Umbilical cord (tissue), 2 donors: ENCODE results near the gene AHNAK. TPM values are rescaled to one million over a fixed set of nuclear protein-coding genes. Genes with fewer than 3 reads are reported as not detected.
"Not testable (repeated sequence)": the region's sequence is repeated elsewhere in the genome, so short reads cannot be mapped to it uniquely, and the experiment has no call there.

Source experiments
- DNase-seq: peaks from one replicate; pipeline ENCODE4 v3.0.0-alpha.2; 2015; ENCODE audit warnings: low spot score
- total RNA-seq: library from RNA; depleted of rRNA; stranded (reverse); fragments of >200 nt; gene quantifications from one replicate; pipeline ENCODE4 v1.2.3, GENCODE V29; 2014; ENCODE audit warnings: low replicate concordance; ENCODE audit not compliant: insufficient read depth

The AHNAK gene
- total RNA-seq, 1 donor from 2014 or later = 550 TPM

DNA sequence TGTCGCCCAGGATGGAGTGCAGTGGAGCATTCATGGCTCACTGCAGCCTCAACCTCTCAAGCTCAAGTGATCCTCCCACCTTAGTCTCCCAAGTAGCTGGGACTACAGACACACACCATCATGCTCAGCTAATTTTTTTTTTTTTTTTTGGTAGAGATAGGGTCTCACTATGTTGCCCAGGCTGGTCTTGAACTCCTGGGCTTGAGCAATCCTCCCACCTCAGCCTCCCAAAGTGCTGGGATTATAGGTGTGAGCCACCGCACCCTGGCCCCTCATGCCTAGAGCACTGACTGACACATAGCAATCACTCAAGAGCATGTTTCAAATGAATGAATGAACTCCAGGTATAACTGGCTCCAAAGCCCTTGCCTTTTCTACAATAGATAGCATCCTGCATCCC lies 3.9 kb upstream of the AHNAK start:
- DNase-seq = not testable (repeated sequence)

DNA sequence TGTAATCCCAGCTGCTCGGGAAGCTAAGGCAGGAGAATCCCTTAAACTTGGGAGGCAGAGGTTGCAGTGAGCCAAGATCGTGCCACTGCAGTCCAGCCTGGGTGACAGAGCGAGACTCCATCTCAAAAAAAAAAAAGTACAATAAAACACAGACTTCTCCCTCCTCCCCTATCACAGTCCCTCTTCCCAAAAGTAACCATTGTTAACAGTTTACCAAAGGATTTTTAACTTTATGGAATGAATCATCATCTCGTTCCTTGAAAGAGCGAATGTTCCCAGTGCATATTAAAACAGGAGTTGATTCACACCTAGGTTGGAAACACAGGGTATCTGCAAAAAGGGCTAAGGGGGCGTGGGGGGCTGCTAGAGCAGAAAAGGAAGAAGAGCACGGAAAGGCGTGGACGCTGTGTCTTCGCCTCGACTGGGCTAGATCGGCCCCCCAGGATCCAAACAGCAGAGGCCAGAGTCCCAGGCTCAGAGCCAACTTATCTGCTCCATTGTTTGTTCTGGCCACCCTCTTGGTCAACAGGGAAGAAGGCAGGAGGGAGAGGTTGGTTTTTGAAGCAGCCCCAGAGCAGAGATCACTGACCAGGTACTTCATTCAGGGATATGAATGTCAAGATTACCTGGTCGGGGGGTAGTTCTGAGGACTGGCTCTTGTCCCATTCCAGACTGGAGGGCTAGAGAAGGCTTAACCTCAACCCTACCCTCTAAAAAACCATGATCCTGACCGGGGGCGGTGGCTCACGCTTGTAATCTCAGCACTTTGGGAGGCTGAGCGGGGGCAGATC lies 2.1 kb upstream of the AHNAK start:
- DNase-seq = no peak

DNA sequence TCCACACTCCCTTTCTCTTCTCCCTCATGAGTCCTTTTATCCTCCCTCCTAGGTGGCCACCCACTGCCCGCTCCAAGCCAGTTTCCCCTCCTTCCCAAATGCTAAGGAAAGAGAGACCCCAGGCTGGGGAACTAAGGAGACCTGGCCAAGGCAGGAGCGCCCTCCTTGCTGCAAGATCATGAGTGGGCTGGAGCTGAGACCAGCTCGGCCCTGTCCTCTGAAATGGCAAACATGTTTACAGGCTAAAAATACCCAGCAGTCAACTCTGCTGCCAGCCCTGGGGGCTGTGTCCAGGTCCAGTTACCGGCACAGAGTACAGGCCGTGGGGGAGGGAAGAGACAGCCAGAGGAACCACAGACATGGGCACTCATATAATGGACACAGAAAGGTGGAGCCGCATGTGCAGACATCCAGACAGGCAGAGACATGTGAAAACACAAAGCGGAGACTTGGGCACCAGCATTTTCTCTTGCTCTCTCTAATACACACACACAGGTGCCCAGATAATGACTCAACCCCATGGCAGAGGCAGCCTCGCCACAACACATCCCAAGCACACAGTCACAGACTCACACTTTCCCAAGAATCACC lies 1.2 kb upstream of the AHNAK start:
- peak; percentile 58 for DNase-seq

DNA sequence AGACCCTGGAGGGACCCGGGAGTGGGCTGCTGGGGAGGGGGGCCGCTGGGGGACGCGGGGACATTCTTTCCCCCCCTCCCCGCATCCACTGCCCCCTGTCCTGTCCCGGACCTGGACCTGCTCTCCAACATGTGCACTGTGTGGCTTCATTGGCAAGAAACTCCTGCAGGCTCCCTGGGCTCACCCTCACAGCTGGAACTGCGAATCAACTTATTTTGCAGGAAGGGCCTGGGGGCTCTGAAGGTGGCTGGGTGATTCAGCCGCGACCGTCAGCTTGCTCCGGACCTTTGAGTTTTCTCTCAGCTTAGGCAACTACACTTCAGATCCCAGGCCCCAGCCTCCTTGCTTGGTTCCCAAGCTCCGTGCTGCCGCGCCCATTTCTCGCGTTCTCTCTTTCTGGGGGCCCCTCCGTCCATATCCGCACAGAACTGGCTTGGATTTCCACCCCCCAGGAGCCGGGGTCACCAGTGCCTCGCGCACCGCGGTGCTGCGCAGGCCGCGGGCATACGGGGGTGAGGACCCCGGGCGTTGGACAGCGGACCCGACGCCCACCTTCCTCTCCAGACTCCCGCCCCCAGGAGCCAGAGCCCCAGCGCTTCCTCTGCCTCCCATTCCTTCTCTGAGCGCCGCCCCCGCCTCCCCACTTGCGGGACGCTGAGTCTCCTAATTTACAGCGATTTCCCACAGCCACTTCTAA lies 471 bp upstream of the AHNAK start:
- DNase-seq = peak; percentile 77

DNA sequence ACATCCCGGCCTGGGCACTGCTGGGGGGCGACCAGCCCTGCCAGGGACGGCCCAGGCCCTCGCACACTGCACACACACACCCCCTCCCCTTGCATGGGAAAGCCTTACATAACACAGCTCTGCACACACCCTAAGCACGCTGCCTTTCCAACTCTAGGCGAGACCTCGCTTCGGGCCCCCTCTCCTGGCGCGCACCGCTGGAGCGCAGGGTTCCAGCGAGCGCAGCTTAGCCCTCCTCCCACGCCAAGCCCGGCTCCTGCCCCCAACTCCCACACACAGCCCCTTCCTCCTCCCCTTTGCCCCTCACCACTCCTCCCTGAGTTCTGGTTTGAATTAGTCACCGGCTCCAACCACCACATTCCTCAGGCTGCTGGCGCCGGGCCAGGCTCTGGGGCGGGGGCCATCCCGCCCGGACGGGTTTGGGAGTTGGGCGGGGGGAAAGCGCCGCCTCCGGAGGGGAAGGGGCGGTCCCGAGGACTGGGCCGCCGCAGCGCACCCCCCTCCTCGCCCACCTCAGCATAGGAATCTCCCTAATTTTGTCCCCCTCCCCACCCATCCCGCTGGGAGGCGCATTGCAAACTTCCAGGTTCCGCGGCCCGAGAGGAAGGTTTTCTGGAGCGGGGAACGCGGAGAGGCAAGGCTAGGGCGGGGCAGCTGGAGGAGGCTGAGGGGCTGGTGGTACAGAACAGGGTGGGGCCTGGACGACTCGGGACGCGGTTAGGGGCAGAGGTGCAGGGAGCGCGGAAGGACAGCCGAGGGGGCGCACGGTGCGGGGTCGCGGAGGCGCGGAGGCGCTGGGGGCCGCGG lies 966 bp downstream of the AHNAK start:
- peak; percentile 98 for DNase-seq

DNA sequence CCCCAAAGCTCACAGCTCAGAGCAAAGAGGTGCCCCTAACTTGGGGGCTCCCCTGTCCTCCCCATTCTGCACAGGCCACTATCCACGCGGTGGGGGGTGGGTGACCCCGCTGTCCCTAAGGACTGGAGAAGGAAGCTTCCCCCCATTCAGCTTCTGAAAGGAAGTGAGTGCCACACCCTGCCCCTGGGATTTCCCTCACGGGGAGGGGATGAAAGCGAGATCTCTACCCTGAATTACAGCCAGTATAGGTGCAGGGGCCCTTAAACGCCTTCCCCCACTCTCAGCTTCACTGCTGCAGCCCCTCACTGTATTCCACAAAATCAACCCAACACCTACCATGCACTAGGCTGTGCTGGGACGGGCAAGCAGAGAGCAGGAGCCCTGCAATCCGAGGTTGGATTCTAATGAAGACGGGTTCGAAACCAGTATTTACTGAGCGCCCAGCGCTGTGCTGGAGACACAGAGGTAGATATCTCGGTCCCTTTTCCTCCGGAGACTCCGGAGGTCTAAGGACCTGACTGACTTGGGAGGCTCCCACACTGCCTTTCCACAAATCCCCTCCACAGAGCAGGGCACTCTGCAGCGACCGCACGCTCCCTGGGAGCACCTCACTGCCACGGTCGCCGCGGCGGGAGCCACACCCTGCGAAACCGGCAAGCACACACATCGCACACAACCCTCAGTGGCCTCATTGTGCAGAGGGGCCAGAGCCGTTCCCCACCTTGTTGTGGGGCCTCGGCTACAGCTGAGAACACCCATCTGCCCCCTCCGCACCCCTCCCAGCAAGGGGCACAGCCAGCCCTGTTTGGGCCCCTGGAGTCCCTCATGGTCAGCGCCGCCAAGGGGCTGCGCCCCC lies 1.8 kb downstream of the AHNAK start:
- DNase-seq = peak; percentile 32

DNA sequence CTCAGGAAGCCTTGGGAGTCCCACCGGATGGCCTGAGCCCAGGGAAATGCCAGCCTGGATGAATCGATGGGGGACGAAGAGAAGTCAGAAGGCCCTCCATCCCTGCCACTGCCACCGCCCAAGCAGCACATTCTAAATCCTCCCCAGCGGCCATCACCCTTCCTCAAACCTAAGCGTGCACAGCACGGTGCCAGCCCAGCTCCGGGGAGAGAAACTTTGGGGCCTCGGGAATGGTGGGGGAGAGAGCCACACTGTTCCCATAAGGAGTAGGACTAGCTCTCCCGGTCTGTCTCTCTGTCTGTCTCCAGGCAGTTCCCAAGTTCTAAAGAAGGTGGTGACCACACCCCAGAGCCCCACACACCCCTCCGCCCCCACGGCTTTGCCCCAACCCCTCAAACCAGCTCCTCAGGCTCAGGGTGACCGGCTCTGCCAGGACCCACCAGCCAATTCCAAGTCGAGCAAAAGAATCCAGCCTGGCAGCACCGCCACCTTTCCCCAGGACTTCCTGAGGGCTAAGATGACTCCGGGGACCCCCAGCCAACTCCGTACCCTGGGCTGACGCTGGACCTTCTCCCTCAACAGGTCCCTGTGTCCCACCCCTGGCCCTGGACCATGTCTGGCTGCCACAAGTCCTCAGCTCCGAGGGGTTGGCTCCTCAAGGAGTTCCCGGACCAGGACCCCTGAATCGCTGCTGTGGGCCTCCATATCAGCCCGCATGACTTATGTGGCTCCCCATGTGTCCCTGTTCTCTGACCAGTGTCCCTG lies 2.7 kb downstream of the AHNAK start:
- DNase-seq = peak; percentile 30

DNA sequence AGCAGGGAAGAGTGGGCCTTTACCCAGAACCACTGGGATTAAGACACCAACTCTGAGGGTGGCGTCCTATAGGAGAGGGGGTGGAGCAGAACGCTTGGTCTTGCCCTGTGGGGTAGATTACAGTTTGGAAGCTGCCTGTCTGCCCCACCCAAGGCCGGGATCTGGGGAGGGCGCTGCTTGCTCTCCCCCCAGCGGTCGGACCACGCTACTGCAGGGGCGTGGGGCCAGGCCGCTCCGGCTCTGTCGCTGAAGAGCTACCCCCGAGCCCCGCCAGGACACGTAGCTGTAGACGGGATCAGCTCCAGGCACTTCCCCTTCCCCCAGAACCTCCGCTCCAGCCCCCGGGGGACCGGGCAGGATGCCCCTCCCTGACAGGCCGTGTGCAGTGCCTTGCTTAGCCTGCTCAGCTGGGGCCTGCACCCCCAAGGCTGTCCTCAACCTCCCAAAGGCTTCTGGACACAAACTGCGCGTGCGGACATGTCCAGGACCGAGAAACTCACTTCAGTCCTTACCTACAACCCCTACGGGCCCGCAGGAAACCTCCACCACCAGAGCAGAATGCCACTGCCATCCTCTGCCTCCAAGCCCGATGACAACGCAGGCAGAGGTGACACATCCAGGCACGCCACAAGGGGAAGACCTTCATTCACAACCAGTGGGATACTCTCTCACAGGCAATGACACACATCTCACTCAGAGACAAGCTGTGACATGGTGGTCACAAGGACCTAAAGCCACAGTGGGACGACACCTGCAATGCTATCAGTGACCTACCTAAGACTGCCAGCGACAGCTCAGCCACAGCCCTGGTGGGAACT lies 3.6 kb downstream of the AHNAK start:
- DNase-seq = peak; percentile 89

DNA sequence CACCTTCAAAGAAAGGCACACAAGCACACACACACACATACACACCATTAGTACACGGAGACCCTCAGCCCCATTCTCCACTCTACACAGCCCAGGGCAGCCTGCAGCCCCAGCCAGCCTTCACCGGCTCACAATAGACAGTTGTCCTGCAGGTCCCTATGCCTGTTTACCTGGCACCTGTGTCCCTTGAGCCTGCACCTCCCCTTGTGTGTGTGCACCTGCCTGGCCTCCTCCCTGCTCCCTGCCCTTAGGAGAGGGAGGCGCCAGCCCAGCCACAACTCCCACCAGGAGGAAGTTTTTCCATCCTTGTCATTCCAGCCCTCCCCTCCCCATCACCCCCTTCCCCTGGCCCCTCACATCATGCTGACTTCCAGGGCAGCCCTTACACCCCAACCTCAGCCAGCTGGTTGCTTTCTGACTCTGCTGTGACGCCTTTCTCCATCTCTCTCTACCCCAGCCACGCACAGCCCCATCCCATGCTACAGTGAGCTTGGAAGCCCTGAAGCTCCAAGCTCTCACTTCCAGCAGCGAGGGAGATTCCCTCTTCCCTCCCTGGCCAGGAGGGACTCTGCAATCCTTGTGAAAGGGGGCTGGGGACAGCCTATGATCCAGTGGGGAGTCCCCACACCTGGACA lies 4.4 kb downstream of the AHNAK start:
- no peak for DNase-seq

DNA sequence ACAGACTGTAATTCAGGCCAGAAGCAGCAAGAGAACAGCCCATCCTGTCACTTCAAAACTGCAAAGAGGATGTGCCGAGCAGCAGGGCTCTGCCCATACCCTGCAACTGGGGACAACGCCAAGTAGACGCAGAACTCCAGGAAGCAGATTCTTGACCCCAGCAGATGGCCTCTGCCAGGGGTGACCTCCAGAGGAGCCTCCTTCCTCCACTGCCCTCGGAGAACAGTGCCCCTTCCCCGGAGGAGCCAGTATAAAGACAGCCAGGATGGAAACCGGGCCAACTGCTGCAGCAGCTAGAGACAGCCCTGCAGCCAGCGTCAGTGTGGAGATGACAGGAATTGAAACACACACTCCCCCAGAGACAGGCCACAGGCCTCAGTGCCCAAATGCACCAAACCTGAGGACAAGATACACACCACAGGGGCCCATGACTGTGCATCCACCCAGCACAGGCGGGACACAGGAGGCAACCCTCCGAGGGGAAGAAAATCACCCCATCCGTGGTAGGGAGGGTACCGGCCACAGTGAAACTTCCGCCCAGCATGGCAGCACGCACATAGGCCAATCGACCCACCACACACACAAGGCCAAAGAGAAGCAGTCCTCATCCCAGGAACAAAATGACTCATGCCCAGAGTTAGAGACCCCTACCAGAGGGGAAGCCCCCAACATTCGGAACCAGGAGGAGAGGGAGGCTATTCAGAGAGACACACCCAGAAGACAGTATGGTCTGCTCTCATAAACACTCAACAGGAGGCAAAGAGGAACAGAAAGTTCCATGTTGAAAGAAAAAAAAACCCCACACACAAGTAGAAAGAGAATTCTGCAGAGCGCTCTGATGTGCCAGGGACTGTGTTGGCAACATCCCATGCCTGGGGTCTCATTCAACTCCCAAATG lies 5.6 kb downstream of the AHNAK start:
- DNase-seq = peak; percentile 53

DNA sequence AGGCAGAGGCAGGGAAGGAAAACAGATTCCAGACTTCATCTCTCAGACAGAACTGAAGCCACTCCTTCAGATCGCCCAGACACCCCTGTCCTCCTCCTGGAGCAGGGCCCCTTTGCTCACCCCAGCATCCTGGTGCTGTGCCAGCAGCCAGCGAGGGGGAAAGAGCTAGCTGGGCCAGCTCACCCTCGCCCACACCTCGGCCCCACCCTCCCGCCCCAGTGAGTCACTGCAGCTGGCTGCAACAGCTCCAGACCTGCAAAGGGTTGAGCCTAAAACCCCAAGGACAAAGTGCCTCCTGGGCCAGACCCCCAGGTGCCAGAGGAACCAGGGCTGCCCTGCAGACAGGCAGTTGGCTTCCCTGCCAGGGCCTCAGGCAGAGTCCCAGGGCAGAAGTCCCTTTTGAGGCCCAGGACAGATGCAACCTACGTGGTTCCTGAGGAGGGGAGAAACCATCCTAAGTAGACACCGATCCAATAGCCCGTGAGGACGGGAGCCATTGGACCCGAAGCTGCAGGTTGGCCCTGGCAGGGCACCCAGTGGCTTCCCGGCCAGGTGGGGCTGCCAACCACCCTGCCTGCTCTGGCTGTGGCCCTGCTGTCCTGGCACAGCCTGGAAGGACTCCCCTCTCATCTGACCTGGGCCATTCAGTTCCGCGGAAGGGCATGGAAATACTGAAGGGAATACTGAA lies 7.2 kb downstream of the AHNAK start:
- peak; percentile 97 for DNase-seq

DNA sequence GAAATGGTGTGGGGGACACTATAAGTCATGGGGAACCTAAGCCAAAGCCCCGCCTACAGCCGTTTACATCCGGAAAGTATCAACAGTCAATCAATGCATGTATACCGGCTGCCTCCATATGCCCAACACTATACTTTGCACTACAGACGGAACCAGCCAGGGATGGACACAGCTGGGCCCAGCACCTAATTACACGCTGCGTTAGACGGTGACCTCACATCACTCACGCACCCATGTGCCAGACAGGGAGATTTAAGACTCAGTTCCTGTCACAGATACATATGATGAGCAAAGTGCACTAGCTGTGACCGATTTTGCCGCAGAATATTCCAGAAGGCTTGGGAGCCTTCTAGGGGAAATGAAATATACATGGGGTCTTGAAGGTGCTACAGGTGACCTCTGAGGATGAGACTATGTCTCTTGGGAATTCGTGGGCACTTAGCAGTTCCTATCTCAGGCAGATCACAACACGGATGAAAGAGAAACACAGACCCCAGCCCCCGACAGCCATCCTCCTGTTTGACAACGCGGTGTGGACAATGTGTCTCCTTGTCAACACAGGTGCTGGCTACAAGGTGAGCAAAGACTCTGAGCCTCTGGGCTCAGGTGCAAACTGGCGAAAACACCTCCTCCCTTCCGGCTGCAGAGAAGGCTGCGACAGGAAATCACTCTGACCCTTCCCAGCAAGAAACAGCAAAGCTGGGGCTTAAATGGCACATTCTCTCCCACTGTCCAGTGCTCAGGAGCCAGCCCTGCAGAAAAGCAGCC lies 8.0 kb downstream of the AHNAK start:
- DNase-seq = no peak

DNA sequence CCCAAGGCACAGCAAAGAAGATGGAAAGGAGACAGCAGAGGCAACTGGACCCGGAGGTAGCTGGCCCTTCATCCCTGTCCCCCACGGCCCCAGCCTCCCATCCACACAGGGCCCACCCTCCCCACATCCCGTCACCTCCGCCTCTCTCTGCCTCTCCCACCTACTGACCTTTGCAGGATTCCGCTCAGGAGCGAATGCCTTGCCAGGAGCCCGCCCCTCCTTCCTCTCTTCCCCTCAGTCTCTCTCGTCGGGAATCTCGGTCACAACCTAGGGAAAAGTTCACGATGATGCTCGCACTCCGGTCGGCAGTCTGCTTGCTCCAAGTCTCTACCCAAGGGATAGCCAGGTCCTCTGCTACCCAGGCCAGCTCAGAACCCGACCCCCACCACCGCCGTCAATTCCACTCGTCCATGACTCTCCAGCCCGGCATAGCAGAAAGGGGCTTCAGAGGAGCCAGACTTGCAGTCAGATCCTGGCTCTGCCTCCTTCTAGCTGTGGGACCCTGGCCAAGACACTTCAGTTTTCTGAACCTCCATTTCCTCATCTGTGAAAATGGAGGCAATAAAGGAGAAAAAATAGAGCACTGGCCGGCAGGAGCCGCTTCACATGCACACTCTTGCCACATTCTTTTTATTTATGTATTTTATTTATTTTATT lies 10.2 kb downstream of the AHNAK start:
- no peak for DNase-seq

DNA sequence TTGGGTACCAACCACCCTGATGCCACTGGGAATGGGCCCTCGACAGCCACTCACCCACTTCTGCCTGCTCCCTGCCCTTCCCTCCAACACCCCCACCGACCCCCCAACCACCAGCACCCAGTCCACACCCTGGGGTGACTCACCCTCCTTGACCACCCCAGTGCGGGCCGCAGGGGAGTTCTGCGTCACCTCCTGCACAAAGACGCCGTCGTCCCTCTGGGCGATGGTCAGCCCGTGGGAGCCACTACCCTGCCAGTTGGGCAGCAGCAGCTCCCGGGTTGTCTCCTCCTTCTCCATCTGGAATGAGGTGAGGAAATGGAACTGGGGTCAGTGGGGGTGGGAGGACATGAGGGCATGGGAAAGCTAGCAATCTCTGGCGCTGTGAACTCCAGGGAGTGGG lies 10.8 kb downstream of the AHNAK start:
- no peak for DNase-seq

DNA sequence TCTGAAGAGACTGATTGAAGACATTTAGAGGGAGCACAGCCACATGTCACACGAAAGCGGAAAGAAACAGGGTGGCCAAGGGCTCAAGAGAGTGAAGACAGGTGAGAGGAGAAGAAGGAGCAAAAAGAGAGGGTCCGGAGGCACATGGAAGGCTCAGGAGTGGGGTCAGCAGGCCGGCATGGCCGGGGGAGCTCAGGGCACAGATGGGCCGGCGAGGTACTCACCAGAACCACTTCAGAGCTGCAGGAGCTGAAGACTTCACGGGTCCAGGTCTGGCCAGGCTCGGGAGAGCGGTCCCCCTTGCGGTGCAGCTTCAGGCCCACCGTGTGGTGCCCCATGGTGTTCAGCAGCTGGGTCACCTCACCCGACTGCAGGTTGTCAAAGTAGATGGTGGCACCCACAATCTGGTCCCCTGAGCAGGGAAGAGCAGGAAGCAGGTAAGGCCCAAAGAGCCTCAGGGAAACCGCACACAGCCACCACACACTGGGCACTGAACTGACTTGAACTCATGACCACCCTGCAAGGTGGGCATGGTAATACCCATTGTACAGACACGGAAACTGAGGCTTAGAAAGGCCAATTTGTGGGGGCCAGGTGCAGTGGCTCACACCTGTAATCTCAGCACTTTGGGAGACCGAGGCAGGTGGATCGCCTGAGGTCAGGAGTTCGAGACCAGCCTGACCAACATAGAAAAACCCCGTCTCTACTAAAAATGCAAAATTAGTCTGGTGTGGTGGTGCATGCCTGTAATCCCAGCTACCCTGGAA lies 11.6 kb downstream of the AHNAK start:
- no peak for DNase-seq
